GM12872 (cell line): ENCODE data around the gene RAB17.

ENCODE experiments used
- TF ChIP-seq, protein P1 (sequence below): IDR thresholded peaks from 3 replicates; pipeline ENCODE4 v1.5.1; 2011; ENCODE audit warnings: low read depth, mild to moderate bottlenecking, low read length, moderate library complexity; ENCODE audit not compliant: insufficient read depth

RAB17 gene

DNA sequence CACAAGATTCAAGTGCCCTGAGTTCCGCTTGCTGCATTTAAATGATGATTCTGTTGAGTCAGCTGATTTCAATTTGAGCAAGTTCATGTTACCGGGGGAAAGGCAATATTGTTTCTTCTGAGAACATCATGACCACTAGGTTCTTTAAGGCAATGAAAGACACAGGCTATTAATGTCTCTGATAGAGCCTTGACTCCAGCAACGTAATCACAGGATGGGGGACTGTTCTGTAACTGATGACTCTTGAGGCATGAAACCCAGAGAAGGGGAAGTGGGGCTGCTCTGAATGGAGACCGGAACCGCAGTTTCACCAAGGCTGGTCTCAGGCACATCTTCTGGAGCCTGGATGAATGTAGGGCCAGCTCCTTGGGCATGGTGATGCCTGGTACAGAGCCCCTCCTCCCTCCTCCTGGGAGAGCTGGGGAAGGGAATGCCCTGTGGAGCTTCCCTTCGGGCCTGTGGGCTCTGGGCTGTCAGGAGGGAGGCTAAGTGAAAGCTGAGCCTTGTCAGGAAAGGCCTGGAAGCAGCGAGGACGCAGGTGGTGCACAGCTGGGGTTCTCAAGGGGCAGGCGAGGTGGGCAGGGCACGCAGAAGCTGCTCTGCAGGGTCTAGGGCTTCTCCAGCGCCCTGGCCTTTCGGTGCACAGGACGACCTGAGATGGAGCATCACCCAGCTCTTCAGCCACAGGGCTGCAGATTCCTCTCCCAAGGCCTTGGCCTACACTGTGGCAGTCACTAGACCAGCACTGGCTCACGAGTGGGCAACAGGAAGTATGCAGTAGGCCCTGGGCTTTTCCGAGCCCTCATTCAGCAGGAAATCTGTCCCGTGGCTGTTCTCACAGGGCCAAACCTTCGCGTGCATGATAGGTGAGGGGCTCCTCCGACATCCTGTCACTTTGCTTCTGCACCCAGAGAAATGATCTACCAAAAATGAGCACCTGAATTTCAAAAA lies 60.8 kb downstream of the RAB17 start:
- TF ChIP-seq, protein P1, sequence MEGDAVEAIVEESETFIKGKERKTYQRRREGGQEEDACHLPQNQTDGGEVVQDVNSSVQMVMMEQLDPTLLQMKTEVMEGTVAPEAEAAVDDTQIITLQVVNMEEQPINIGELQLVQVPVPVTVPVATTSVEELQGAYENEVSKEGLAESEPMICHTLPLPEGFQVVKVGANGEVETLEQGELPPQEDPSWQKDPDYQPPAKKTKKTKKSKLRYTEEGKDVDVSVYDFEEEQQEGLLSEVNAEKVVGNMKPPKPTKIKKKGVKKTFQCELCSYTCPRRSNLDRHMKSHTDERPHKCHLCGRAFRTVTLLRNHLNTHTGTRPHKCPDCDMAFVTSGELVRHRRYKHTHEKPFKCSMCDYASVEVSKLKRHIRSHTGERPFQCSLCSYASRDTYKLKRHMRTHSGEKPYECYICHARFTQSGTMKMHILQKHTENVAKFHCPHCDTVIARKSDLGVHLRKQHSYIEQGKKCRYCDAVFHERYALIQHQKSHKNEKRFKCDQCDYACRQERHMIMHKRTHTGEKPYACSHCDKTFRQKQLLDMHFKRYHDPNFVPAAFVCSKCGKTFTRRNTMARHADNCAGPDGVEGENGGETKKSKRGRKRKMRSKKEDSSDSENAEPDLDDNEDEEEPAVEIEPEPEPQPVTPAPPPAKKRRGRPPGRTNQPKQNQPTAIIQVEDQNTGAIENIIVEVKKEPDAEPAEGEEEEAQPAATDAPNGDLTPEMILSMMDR, result no peak

DNA sequence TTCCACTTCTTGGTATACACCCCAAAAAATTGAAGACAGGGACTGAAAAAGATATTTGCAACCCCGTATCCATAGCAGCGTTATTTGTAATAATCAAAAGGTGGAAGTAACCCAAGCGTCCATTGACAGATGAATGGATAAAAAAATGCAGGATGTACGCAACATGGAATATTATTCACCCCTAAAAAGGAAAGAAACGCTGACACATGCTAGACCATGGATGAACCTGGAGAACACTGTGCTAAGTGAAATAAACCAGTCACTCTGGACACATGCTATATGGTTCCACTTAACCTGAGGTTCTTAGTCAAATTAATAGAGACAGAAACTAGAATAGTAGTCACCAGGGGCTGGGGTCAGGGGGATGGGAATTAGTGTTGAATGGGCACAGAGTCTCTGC lies 62.8 kb downstream of the RAB17 start:
- TF ChIP-seq, protein P1, result no peak

DNA sequence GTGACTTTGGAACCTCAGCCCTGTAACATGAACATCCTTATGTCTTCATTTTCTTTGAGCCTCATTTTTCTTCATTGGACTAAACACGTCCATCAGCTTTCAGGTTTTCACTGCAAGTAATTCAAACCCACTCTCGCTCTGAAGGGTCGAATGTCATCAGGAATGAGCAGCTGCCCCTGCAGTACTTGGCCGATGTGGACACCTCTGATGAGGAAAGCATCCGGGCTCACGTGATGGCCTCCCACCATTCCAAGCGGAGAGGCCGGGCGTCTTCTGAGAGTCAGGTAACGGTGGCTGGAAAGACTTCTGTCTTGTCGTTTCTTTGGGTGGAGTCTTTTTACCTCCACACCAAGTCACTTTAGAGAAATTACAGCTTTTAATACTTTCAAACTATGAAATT lies 63.3 kb downstream of the RAB17 start:
- TF ChIP-seq, protein P1, result no peak

DNA sequence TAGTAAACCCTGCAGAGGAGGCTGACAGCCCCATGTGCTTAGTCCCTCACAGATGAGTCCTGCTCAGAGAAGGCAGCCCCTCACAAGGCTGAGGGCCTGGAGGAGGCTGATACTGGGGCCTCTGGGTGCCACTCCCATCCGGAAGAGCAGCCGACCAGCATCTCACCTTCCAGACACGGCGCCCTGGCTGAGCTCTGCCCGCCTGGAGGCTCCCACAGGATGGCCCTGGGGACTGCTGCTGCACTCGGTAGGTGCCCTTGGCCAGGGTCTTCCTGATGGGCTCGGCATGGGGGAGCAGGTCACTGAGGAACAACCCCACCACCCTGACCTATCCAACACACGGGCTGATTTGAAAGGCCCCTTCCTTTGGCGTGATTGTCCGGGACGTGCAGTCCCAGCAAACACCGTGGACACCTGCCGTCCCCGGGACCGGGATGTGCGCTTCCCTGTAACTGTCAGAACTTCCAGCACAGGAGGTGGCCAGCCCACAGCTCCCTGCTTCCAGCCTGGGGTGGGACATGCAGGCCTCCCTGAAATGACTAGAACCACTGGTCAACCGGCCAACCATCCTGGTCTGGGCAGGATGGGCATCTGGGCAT lies 64.9 kb downstream of the RAB17 start:
- TF ChIP-seq, protein P1, result no peak

DNA sequence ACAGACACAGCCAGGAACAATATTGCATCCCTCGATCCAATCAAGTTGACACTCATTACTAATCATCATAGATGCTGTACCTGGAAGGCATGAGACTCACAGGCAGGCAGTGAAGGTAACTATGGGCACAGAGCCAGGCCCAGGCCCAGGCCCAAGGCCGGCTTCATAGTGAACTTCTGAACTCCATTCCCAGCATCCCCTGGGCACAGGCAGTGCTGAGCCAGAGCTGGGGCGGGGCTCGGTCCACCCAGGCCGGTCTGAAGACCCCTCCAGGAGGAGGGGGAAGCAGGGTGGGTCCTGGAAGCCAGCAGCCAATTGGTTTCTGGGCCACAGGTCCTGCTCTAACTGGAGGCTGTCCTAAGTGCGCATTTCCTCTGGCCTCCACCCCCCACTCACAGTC lies 65.9 kb downstream of the RAB17 start:
- TF ChIP-seq, protein P1, result no peak
